ENCODE data around the gene GPR132.

- TF ChIP-seq CTCF (IDR thresholded peaks at IDR 0.05; ENCODE audit: insufficient read depth, low read depth, low read length) (no peak), EZH2 (IDR thresholded peaks at IDR 0.05; ENCODE audit: insufficient read depth, low read length) (no peak)
Observed at GRCh38 chr14:105102361-105102870, 37.2 kb upstream of the GPR132 start.
